ENCODE measurements around the gene MOV10L1.

MOV10L1 gene

DNA sequence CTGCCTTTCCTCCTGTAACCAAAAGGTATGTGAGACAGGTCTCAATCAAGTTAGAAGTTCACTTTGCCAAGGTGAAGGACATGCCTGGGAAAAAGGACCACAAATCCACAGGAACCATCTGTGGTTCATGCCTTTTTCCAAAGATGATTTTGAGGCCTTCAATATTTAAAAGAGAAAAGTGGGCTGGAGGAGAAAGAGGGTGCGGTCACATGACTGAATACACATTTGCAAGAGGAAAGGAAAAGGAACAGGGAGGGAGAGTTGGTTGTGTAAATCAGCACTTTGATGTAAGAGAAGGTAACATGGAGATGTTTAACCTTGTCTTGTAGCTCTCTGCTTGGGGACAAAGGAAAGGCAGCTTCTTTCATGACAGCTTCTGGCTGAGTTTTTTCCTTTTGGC, 21.2 kb downstream of the MOV10L1 start:
- Histone ChIP-seq H3K27ac (ENCODE audit: low read depth, low read length, poor library complexity, severe bottlenecking) (peak overlapping the region; percentile 63), H3K4me2 (ENCODE audit: low read length) (peak overlapping the region; percentile 51; the same call in 1 of the 2 replicates), H3K4me3 (ENCODE audit: low read depth, low read length, poor library complexity, severe bottlenecking) (no peak overlapping the region), H3K4me1 (ENCODE audit: insufficient read depth, low read length, severe bottlenecking) (peaks cover 52% of the 10 kb centered on the region), H3K9me2 (ENCODE audit: low read depth, low read length) (no peaks in the 10 kb centered on the region), H3K9me3 (ENCODE audit: low read length) (no peaks in the 10 kb centered on the region), H3F3A (ENCODE audit: insufficient read depth, low read length) (no peaks in the 10 kb centered on the region), H3K27me3 (ENCODE audit: insufficient read depth, low read length) (no peaks in the 10 kb centered on the region), H4K20me1 (ENCODE audit: insufficient read depth, low read length) (no peaks in the 10 kb centered on the region), H3K9ac (ENCODE audit: low read length) (peak overlapping the region; percentile 43; the same call in 1 of the 2 replicates), H3K79me2 (ENCODE audit: insufficient read depth, low read length) (no peaks in the 10 kb centered on the region), H2AFZ (ENCODE audit: low read length) (no peak overlapping the region), H3K36me3 (ENCODE audit: insufficient read depth, low read length) (no peaks in the 10 kb centered on the region)
- TF ChIP-seq EZH2 (IDR thresholded peaks at IDR 0.05; ENCODE audit: borderline replicate concordance, low read length) = no peak
- TF ChIP-seq, protein P1, sequence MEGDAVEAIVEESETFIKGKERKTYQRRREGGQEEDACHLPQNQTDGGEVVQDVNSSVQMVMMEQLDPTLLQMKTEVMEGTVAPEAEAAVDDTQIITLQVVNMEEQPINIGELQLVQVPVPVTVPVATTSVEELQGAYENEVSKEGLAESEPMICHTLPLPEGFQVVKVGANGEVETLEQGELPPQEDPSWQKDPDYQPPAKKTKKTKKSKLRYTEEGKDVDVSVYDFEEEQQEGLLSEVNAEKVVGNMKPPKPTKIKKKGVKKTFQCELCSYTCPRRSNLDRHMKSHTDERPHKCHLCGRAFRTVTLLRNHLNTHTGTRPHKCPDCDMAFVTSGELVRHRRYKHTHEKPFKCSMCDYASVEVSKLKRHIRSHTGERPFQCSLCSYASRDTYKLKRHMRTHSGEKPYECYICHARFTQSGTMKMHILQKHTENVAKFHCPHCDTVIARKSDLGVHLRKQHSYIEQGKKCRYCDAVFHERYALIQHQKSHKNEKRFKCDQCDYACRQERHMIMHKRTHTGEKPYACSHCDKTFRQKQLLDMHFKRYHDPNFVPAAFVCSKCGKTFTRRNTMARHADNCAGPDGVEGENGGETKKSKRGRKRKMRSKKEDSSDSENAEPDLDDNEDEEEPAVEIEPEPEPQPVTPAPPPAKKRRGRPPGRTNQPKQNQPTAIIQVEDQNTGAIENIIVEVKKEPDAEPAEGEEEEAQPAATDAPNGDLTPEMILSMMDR (IDR thresholded peaks at IDR 0.05; ENCODE audit: low read length) = no peak

DNA sequence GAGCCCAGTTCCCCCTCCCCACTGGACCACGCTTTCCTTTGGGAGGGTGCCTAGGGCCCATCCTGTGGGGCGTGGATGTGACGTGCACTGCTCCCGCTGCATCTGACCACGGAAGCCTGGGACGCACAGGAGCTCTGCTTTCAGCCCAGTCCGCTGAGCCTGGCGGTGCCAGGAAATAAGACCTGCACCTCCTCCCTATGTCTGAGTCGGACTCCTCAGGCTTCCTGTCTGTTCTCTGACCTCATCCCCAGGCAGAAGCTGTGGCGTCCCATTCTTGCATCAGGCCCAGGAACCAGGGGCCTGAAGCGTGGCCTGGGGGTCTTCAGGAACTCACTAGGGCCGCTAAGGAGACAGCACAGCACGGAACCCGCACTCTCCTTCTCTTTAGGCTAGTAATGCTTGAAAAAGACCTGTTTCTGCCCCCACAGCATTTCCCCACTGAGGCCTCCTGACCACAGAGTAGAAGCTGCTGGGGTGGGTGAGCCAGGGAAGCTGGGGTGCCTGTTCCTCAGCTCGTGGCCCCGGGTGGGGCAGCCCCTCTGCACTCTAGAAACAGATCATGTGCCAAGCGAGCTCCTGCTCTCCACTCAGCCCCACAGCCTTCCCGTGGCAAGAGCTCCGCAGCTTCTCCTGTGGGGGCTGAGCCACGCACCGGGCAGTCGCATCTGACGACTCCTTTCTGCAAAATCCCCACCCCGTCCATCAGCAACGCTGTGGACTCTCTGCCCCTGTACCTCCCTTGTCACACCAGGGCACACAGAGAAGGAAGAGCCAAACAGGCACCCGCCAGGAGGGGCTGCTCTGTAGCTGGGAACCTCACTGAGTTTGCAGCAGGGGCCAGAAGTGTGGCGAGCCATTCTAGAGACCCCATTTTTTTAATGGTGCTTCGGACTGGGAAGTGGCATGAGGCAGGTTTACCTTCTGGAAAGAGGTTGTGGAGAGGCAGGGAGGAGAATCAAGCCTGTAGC, 22.6 kb downstream of the MOV10L1 start:
- peak overlapping the region; percentile 49 for H3K4me2 ChIP-seq (ENCODE audit: low read length)

DNA sequence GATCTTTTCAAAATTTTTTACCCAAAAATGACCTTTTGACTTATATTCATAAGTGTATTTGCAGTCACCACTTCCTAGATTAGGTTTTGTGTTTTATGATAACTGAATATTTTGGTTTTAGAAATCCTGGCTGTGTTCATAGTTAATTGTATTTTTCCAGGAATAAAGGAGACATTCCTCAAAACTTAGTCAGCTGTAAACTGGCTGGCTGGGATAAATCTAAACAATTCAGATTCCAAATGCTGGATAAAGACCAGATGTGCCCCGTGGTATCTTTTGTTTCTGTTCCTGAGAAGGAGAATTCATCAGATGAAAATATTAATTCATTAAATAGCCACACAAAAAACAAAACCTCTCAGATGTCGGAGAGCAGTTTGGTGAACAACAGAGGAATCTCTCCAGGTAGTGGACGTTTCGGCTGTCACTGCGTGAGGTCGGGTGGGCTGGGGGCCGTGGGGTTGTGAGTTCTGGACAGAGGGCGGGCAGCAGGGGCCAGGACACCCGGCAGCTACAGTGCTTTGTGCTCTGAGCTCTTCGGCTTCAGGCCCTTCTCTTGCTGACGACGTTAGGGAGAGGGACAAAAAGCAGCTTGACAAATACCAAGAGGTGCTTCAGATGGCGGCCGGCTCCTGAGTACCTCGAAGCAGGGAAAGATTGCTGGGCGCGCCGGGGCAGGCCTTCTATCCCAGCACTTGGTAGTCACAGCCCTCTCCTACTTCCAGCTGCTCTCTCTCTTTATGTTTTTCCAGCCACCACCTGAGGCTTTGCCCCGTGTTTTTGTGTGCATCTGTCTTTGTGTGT, 24.6 kb downstream of the MOV10L1 start:
- Histone ChIP-seq H3K9me3 (ENCODE audit: low read length) (no peaks in the 10 kb centered on the region), H3K27ac (ENCODE audit: low read depth, low read length, poor library complexity, severe bottlenecking) (no peak overlapping the region), H3K27me3 (ENCODE audit: insufficient read depth, low read length) (no peaks in the 10 kb centered on the region), H3F3A (ENCODE audit: insufficient read depth, low read length) (no peaks in the 10 kb centered on the region), H3K9ac (ENCODE audit: low read length) (no peak overlapping the region), H4K20me1 (ENCODE audit: insufficient read depth, low read length) (no peaks in the 10 kb centered on the region), H3K9me2 (ENCODE audit: low read depth, low read length) (no peaks in the 10 kb centered on the region), H3K4me1 (ENCODE audit: insufficient read depth, low read length, severe bottlenecking) (peaks cover 45% of the 10 kb centered on the region), H3K4me3 (ENCODE audit: low read depth, low read length, poor library complexity, severe bottlenecking) (no peak overlapping the region), H2AFZ (ENCODE audit: low read length) (no peak overlapping the region), H3K36me3 (ENCODE audit: insufficient read depth, low read length) (no peaks in the 10 kb centered on the region), H3K4me2 (ENCODE audit: low read length) (no peak overlapping the region), H3K79me2 (ENCODE audit: insufficient read depth, low read length) (no peaks in the 10 kb centered on the region)
- TF ChIP-seq, protein P1 (IDR thresholded peaks at IDR 0.05; ENCODE audit: low read length) = no peak
- no peak for TF ChIP-seq EZH2 (IDR thresholded peaks at IDR 0.05; ENCODE audit: borderline replicate concordance, low read length)

More for the DNA sequence above, 22.6 kb downstream of the MOV10L1 start:
- no peaks in the 10 kb centered on the region for H3F3A ChIP-seq (ENCODE audit: insufficient read depth, low read length)
- no peak overlapping the region for H2AFZ ChIP-seq (ENCODE audit: low read length)
- no peaks in the 10 kb centered on the region for H3K9me3 ChIP-seq (ENCODE audit: low read length)
- peak overlapping the region; percentile 46; the same call in 1 of the 2 replicates for H3K9ac ChIP-seq (ENCODE audit: low read length)
- no peaks in the 10 kb centered on the region for H3K9me2 ChIP-seq (ENCODE audit: low read depth, low read length)
- no peaks in the 10 kb centered on the region for H3K27me3 ChIP-seq (ENCODE audit: insufficient read depth, low read length)
- no peaks in the 10 kb centered on the region for H4K20me1 ChIP-seq (ENCODE audit: insufficient read depth, low read length)
- peak overlapping the region; percentile 63 for H3K27ac ChIP-seq (ENCODE audit: low read depth, low read length, poor library complexity, severe bottlenecking)
- H3K4me1 ChIP-seq (ENCODE audit: insufficient read depth, low read length, severe bottlenecking) = peaks cover 43% of the 10 kb centered on the region
- no peaks in the 10 kb centered on the region for H3K36me3 ChIP-seq (ENCODE audit: insufficient read depth, low read length)
- no peaks in the 10 kb centered on the region for H3K79me2 ChIP-seq (ENCODE audit: insufficient read depth, low read length)
- H3K4me3 ChIP-seq (ENCODE audit: low read depth, low read length, poor library complexity, severe bottlenecking) = peak overlapping the region; percentile 19
- TF ChIP-seq EZH2 (IDR thresholded peaks at IDR 0.05; ENCODE audit: borderline replicate concordance, low read length) = no peak
- TF ChIP-seq, protein P1 (IDR thresholded peaks at IDR 0.05; ENCODE audit: low read length) = peak; percentile 27
